Suppressor macrophage treated with lipopolysaccharide for 1 hour (primary cell): Measurements from ENCODE around the gene MAML3.

Source experiments
- DNase-seq, 3 donors: peaks; one replicate each; pipeline ENCODE4 v3.0.0-alpha.2; 2020 to 2022

The MAML3 gene

GRCh38 chr4:140123666-140124377 lies 30.2 kb downstream of the MAML3 start:
- no peak for DNase-seq

GRCh38 chr4:140122891-140123290 lies 31.1 kb downstream of the MAML3 start:
- DNase-seq = no peak

- no peak for DNase-seq
These were observed 32.3 kb downstream of the MAML3 start for GRCh38 chr4:140121646-140122045.

- no peak for DNase-seq
These were observed 34.9 kb downstream of the MAML3 start for GRCh38 chr4:140118931-140119640.

GRCh38 chr4:140117947-140118346 lies 36.0 kb downstream of the MAML3 start:
- DNase-seq = no peak

GRCh38 chr4:140116442-140117104 lies 37.4 kb downstream of the MAML3 start:
- peak in 2 of 3 donors; percentile 27 to 31 for DNase-seq

- no peak for DNase-seq
These were observed 38.8 kb downstream of the MAML3 start for GRCh38 chr4:140115140-140115539.

- no peak for DNase-seq
These were observed 40.3 kb downstream of the MAML3 start for GRCh38 chr4:140113653-140114052.

- DNase-seq = no peak
These were observed 41.4 kb downstream of the MAML3 start for GRCh38 chr4:140112576-140112975.

- DNase-seq = no peak
These were observed 42.7 kb downstream of the MAML3 start for GRCh38 chr4:140111256-140111655.

- DNase-seq = no peak
These were observed 43.3 kb downstream of the MAML3 start for GRCh38 chr4:140110542-140111215.

GRCh38 chr4:140109737-140110136 lies 44.2 kb downstream of the MAML3 start:
- no peak for DNase-seq

GRCh38 chr4:140109292-140109691 lies 44.7 kb downstream of the MAML3 start:
- no peak for DNase-seq

- DNase-seq = peak in 1 of 3 donors; percentile 21
These were observed 45.2 kb downstream of the MAML3 start for GRCh38 chr4:140108713-140109230.

GRCh38 chr4:140108243-140108642 lies 45.7 kb downstream of the MAML3 start:
- no peak for DNase-seq

GRCh38 chr4:140106289-140106844 lies 47.6 kb downstream of the MAML3 start:
- peak; percentile 44 to 70 (median 68) for DNase-seq

GRCh38 chr4:140105436-140105835 lies 48.5 kb downstream of the MAML3 start:
- DNase-seq = no peak

GRCh38 chr4:140103676-140104075 lies 50.3 kb downstream of the MAML3 start:
- peak; percentile 51 to 78 (median 74) for DNase-seq

GRCh38 chr4:140102421-140102820 lies 51.6 kb downstream of the MAML3 start:
- DNase-seq = no peak

GRCh38 chr4:140100771-140101170 lies 53.2 kb downstream of the MAML3 start:
- DNase-seq = no peak

- DNase-seq = peak; percentile 80 to 83 (median 81)
These were observed 54.0 kb downstream of the MAML3 start for GRCh38 chr4:140099983-140100382.

- DNase-seq = peak; percentile 22 to 54 (median 38)
These were observed 55.4 kb downstream of the MAML3 start for GRCh38 chr4:140098455-140099160.
